Rectal smooth muscle tissue (tissue), 1 donor: ENCODE data around the gene GFRAL.

ENCODE experiments used
- H3K27ac ChIP-seq: one replicate; pipeline ENCODE4 v1.7.0; 2013; ENCODE audit warnings: low read depth, low read length, inconsistent platforms
- H3K27me3 ChIP-seq: one replicate; pipeline ENCODE4 v1.7.0; 2013; ENCODE audit warnings: low read length; ENCODE audit not compliant: control insufficient read depth, insufficient read depth
- H3K36me3 ChIP-seq: one replicate; pipeline ENCODE4 v1.7.0; 2013; ENCODE audit warnings: low read length; ENCODE audit not compliant: control insufficient read depth, insufficient read depth
- H3K4me1 ChIP-seq: one replicate; pipeline ENCODE4 v1.7.0; 2013; ENCODE audit warnings: low read length; ENCODE audit not compliant: control insufficient read depth, insufficient read depth
- H3K4me3 ChIP-seq: one replicate; pipeline ENCODE4 v1.7.0; 2013; ENCODE audit warnings: low read length
- H3K9ac ChIP-seq: one replicate; pipeline ENCODE4 v1.7.0; 2013; ENCODE audit warnings: low read length

GFRAL gene

GRCh38 chr6:55379471-55379870 lies 52.2 kb downstream of the GFRAL start:
- H3K4me1 ChIP-seq: no peaks in the 10 kb centered on the region
- no peak overlapping the region for H3K27ac ChIP-seq
- no peaks in the 10 kb centered on the region for H3K36me3 ChIP-seq
- H3K9ac ChIP-seq: no peak overlapping the region
- H3K4me3 ChIP-seq: no peak overlapping the region
- no peaks in the 10 kb centered on the region for H3K27me3 ChIP-seq

DNA sequence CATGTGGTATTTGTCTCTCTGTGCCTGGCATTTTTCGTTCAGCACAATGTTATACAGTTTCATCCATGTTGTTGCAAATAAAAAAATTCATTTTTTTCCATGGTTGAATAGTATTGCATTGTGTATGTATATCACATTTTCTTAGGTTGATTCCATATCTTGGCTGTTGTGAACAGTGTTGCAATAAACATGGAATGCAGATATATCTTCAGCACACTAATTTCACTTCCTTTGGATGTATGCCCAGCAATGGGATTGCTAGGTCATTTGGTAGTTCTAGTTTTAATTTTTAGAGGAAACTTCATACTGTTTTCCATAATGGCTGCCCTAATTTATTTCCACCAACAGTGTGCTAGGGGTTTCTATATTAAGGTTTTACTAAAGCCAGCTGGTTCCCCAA lies 52.6 kb downstream of the GFRAL start:
- Histone ChIP-seq H3K36me3 (no peaks in the 10 kb centered on the region), H3K27me3 (no peaks in the 10 kb centered on the region), H3K9ac (no peak overlapping the region), H3K27ac (no peak overlapping the region), H3K4me1 (no peaks in the 10 kb centered on the region), H3K4me3 (no peak overlapping the region)

DNA sequence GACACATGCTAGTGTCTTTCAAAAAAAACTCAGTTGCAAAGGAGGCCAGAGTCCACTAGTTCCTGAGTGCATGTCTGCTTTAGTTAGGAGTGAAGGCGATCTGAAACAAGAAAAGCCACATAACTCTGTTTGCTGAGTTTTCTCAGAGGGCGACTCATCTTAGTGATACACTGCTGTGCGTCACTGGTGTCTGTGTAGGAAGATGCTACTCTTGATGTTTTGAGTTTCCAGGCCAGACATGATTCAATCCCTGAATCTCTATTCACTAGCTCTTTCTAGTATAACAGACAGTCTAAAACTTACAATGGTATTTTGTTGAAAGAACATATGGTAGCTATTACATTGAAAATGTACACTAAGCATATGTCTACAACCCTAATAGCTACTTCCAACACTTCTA lies 60.9 kb downstream of the GFRAL start:
- no peak overlapping the region for H3K4me3 ChIP-seq
- H3K9ac ChIP-seq: no peak overlapping the region
- H3K27me3 ChIP-seq: no peaks in the 10 kb centered on the region
- H3K4me1 ChIP-seq: no peaks in the 10 kb centered on the region
- H3K27ac ChIP-seq: no peak overlapping the region
- no peaks in the 10 kb centered on the region for H3K36me3 ChIP-seq

DNA sequence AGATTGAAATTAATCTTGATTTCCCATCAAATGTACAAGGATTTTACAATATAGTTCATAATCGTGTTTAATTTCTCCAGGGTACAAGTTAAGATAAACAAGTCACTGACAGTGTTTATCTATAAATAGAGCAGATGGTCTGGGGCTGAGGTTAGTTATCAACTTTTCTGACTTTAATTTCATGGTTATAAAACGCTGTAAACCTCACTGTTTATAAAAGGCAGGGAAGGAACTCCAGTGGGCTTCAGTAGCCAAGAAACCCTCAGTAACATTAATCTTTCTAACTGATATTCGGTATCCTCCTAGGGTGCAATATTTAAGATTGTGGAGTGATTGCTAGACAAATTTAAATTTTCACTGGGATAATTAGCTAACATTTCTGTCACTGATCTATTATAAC lies 68.6 kb downstream of the GFRAL start:
- Histone ChIP-seq H3K4me1 (no peaks in the 10 kb centered on the region), H3K36me3 (no peaks in the 10 kb centered on the region), H3K4me3 (no peak overlapping the region), H3K9ac (no peak overlapping the region), H3K27ac (no peak overlapping the region), H3K27me3 (no peaks in the 10 kb centered on the region)

DNA sequence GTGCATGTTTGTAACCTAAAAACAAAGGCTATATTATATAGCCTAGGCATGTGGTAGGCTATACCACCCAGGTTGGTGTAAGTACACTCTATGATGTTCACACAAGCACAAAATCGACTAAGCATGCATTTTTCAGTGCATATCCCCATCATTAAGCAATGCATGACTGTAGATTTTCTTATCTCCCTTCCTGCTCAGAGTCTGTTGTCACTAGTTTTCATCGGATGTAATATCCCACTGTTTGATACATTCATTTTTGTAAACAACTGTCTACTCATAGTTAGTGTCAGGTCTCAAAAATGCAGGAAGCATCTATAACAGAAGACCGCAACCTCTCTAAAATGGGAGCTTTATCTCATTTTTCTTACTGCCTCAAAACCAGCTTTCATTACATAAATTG lies 70.7 kb downstream of the GFRAL start:
- Histone ChIP-seq H3K9ac (no peak overlapping the region), H3K36me3 (no peaks in the 10 kb centered on the region), H3K4me1 (no peaks in the 10 kb centered on the region), H3K27me3 (no peaks in the 10 kb centered on the region), H3K27ac (no peak overlapping the region), H3K4me3 (no peak overlapping the region)

GRCh38 chr6:55399351-55399750 lies 72.1 kb downstream of the GFRAL start:
- no peaks in the 10 kb centered on the region for H3K4me1 ChIP-seq
- H3K27me3 ChIP-seq: no peaks in the 10 kb centered on the region
- no peak overlapping the region for H3K27ac ChIP-seq
- no peak overlapping the region for H3K4me3 ChIP-seq
- H3K36me3 ChIP-seq: no peaks in the 10 kb centered on the region
- no peak overlapping the region for H3K9ac ChIP-seq

DNA sequence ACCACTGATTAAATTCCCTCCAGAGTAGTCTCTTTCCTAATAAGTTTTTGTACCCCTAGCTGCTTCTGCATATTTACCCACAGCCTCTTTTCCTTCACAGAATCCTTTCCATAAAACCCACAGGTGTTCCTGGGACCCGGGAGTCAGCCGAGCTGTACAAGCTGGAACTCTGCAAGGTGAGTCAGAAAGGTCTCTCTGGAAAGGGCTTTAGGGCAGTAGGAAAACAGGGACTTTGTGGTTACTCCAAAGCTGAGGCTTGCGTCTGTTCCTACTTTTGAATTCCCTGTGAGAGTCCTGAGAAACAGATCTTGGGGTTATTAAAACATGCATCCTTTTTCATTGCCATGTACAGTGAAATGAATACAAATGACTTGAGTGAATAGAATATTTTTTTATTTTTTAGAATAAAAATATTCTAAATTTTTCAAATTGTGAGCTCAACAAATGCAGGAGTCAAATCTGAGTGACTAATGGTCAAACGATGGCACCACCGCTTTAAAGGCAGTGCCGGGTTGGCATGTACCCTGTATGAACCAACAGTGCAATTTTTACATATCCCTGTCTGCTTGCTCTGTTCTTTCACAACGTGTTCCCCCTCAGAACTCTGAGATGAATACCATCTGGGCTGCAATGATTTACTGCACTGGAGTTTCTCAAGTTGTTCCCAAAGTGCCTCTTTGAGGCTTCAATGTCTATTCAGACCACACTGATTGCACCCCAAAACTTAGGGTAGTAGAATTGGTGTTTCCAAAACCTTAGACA lies 78.4 kb downstream of the GFRAL start:
- H3K4me1 ChIP-seq: no peaks in the 10 kb centered on the region
- H3K27me3 ChIP-seq: no peaks in the 10 kb centered on the region
- no peak overlapping the region for H3K4me3 ChIP-seq
- no peaks in the 10 kb centered on the region for H3K36me3 ChIP-seq
- H3K27ac ChIP-seq: no peak overlapping the region
- H3K9ac ChIP-seq: no peak overlapping the region

- Histone ChIP-seq H3K27ac (no peak overlapping the region), H3K9ac (no peak overlapping the region), H3K4me1 (no peaks in the 10 kb centered on the region), H3K36me3 (no peaks in the 10 kb centered on the region), H3K27me3 (no peaks in the 10 kb centered on the region), H3K4me3 (no peak overlapping the region)
Observed at GRCh38 chr6:55410674-55411073, 83.4 kb downstream of the GFRAL start.

DNA sequence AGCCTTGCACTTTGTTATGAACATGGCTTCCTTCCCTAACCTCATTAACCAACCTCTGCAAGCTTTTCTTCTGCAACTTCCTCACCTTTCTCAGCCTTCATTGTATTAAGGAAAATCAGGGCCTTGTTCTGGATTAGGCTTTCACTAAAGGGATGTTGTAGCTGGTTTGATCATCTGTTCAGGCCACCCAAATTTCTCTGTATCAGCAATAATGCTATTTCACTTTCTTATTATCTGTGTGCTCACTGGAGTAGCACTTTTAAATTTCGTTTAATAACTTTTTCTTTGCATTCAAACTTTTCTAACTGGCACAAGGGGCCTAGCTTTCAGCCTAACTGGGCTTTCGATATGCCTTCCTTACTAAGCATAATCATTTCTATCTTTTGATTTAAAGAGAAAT lies 96.7 kb downstream of the GFRAL start:
- Histone ChIP-seq H3K4me1 (no peaks in the 10 kb centered on the region), H3K27me3 (no peaks in the 10 kb centered on the region), H3K27ac (no peak overlapping the region), H3K36me3 (no peaks in the 10 kb centered on the region), H3K9ac (no peak overlapping the region), H3K4me3 (no peak overlapping the region)

GRCh38 chr6:55433446-55434130 lies 106.3 kb downstream of the GFRAL start:
- no peak overlapping the region for H3K4me3 ChIP-seq
- no peak overlapping the region for H3K27ac ChIP-seq
- H3K9ac ChIP-seq: no peak overlapping the region
- H3K4me1 ChIP-seq: no peaks in the 10 kb centered on the region
- H3K27me3 ChIP-seq: no peaks in the 10 kb centered on the region
- H3K36me3 ChIP-seq: no peaks in the 10 kb centered on the region

GRCh38 chr6:55437141-55437540 lies 109.9 kb downstream of the GFRAL start:
- no peaks in the 10 kb centered on the region for H3K36me3 ChIP-seq
- no peaks in the 10 kb centered on the region for H3K4me1 ChIP-seq
- H3K27ac ChIP-seq: no peak overlapping the region
- H3K9ac ChIP-seq: no peak overlapping the region
- no peak overlapping the region for H3K4me3 ChIP-seq
- no peaks in the 10 kb centered on the region for H3K27me3 ChIP-seq

GRCh38 chr6:55438203-55438602 lies 110.9 kb downstream of the GFRAL start:
- no peak overlapping the region for H3K27ac ChIP-seq
- no peaks in the 10 kb centered on the region for H3K4me1 ChIP-seq
- no peak overlapping the region for H3K4me3 ChIP-seq
- no peaks in the 10 kb centered on the region for H3K36me3 ChIP-seq
- no peak overlapping the region for H3K9ac ChIP-seq
- H3K27me3 ChIP-seq: no peaks in the 10 kb centered on the region
